ENCODE measurements around the gene FRMPD1.

DNA sequence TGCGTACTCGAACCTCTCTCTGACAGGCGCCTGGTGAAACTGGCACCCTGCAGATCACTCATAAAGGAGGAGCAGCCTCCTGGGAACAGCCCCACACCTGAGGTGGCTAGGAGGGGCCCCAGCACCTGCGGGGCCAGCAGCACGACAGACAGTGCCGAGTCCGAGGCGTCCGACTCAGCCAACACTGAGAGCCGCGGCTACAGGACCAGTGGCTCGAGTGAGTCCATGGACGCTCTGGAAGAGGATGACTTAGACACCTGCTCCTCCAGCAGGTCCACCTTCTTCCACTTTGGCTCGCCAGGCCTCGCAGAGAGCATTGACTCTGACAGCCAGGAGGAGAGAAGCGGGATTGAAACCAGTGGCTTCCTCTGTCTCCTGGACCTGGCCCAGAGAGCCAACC, 89.4 kb downstream of the FRMPD1 start:
- TF ChIP-seq POLR2A (IDR thresholded peaks at IDR 0.05) = no peak
- TF ChIP-seq CTCF (IDR thresholded peaks at IDR 0.05) = no peak
